Measurements from ENCODE around the gene RAB18. TPM values are rescaled to one million over a fixed set of nuclear protein-coding genes. Genes with fewer than 3 reads are reported as not detected.
"Not testable (repeated sequence)": the region's sequence is repeated elsewhere in the genome, so short reads cannot be mapped to it uniquely, and the experiment has no call there.

RAB18 gene
- total RNA-seq, 1 donor from 2014 or later: 8.3 TPM

- intact Hi-C loops (cut with DNase I): no loop called here
- Histone ChIP-seq H3K27ac (no peak overlapping the region), H3K9me3 (no peaks in the 10 kb centered on the region), H3K4me3 (no peak overlapping the region), H3K27me3 (no peaks in the 10 kb centered on the region), H3K36me3 (no peaks in the 10 kb centered on the region), H3K4me1 (no peaks in the 10 kb centered on the region)
- no peak for TF ChIP-seq CTCF (IDR thresholded peaks at IDR 0.05)
- no peak for DNase-seq (ENCODE audit: low spot score in 2 of 2)
These were observed 40.1 kb upstream of the RAB18 start for GRCh38 chr10:27463961-27464360.

- Histone ChIP-seq H3K4me3 (no peak overlapping the region), H3K36me3 (no peaks in the 10 kb centered on the region), H3K27me3 (no peaks in the 10 kb centered on the region), H3K27ac (no peak overlapping the region), H3K9me3 (no peaks in the 10 kb centered on the region), H3K4me1 (no peaks in the 10 kb centered on the region)
- intact Hi-C loops (cut with DNase I): no loop called here
- TF ChIP-seq CTCF (IDR thresholded peaks at IDR 0.05): no peak
- DNase-seq (ENCODE audit: low spot score in 2 of 2): no peak
These were observed 39.1 kb upstream of the RAB18 start for GRCh38 chr10:27464993-27465392.

- H3K27ac ChIP-seq; H3K36me3 ChIP-seq; H3K4me1 ChIP-seq; H3K27me3 ChIP-seq; intact Hi-C loops (cut with DNase I); DNase-seq (ENCODE audit: low spot score in 2 of 2); H3K9me3 ChIP-seq; H3K4me3 ChIP-seq: not testable (repeated sequence)
These were observed 38.5 kb upstream of the RAB18 start for GRCh38 chr10:27465596-27465995.

- Histone ChIP-seq H3K27me3 (no peaks in the 10 kb centered on the region), H3K36me3 (no peaks in the 10 kb centered on the region), H3K27ac (no peak overlapping the region), H3K9me3 (no peaks in the 10 kb centered on the region), H3K4me1 (no peaks in the 10 kb centered on the region), H3K4me3 (no peak overlapping the region)
- intact Hi-C loops (cut with DNase I): no loop called here
- TF ChIP-seq CTCF (IDR thresholded peaks at IDR 0.05): no peak
- DNase-seq (ENCODE audit: low spot score in 2 of 2): no peak
These were observed 33.2 kb upstream of the RAB18 start for GRCh38 chr10:27470885-27471284.

GRCh38 chr10:27474741-27475140 is 29.4 kb upstream of the RAB18 start:
- TF ChIP-seq CTCF (IDR thresholded peaks at IDR 0.05): no peak
- Histone ChIP-seq H3K36me3 (no peaks in the 10 kb centered on the region), H3K4me3 (no peak overlapping the region), H3K4me1 (no peaks in the 10 kb centered on the region), H3K9me3 (no peaks in the 10 kb centered on the region), H3K27ac (no peak overlapping the region), H3K27me3 (no peaks in the 10 kb centered on the region)
- DNase-seq (ENCODE audit: low spot score in 2 of 2): no peak
- intact Hi-C loops (cut with DNase I): no loop called here

GRCh38 chr10:27479016-27479415 is 25.1 kb upstream of the RAB18 start:
- no peak for DNase-seq (ENCODE audit: low spot score in 2 of 2)
- no peak overlapping the region for H3K4me3 ChIP-seq
- H3K4me1 ChIP-seq: no peaks in the 10 kb centered on the region
- intact Hi-C loops (cut with DNase I): no loop called here
- H3K27ac ChIP-seq: no peak overlapping the region
- no peaks in the 10 kb centered on the region for H3K27me3 ChIP-seq
- H3K9me3 ChIP-seq: no peaks in the 10 kb centered on the region
- H3K36me3 ChIP-seq: no peaks in the 10 kb centered on the region
- no peak for TF ChIP-seq CTCF (IDR thresholded peaks at IDR 0.05)
